SK-N-SH (cell line): ENCODE results near the gene ARID1B. TPM values are rescaled to one million over a fixed set of nuclear protein-coding genes. Genes with fewer than 3 reads are reported as not detected.
A peak's percentile ranks its signal among the peaks of the same experiment; 100 is the strongest.

Source experiments
- CTCF ChIA-PET: fragments of 300-600, 350-600 bp; formaldehyde crosslinking; extraction: SDS; loops from one replicate; lab custom pipeline; 2021; lab: Yijun Ruan, JAX
- POLR2A ChIA-PET: fragments of 350-600 bp; sonication (Branson Sonifier 250); formaldehyde crosslinking; extraction: SDS; loops from one replicate; lab custom pipeline; 2020; ENCODE audit warnings: antibody characterized with exemption, inconsistent platforms; lab: Yijun Ruan, JAX
- DNase-seq: peaks from one replicate; pipeline ENCODE4 v3.0.0; 2012
- H2AFZ ChIP-seq: fragments of 200-600 bp; sonication (generic); 2 replicates; pipeline ENCODE4 v1.8.1; 2016; ENCODE audit warnings: antibody characterized with exemption, mild to moderate bottlenecking, low read depth
- H3F3A ChIP-seq: fragments of 200-600 bp; sonication (generic); replicated peaks from 2 replicates; pipeline ENCODE3; 2016; ENCODE audit warnings: antibody characterized with exemption, mild to moderate bottlenecking; ENCODE audit not compliant: insufficient read depth
- H3K27ac ChIP-seq, 2 experiments: fragments of 200-500 bp in 1 of 2; fragments of 200-600 bp in 1 of 2; sonication (Bioruptor generic) in 1 of 2; sonication (generic), shearing (Covaris generic) in 1 of 2; 2 replicates each; pipeline versions ENCODE4 v1.5.1 to v1.6.1; 2014 to 2016; ENCODE audit warnings: low read depth in 2 of 2, inconsistent platforms in 1 of 2, low read length in 1 of 2, mild to moderate bottlenecking in 1 of 2, mixed read lengths in 1 of 2
- H3K27me3 ChIP-seq: fragments of 200-600 bp; sonication (generic), shearing (Covaris generic); 2 replicates; pipeline ENCODE4 v1.6.1; 2016; ENCODE audit warnings: mixed run types; ENCODE audit not compliant: insufficient read depth
- H3K36me3 ChIP-seq, 2 experiments: fragments of 200-500 bp in 1 of 2; fragments of 200-600 bp in 1 of 2; sonication (Bioruptor generic) in 1 of 2; sonication (generic) in 1 of 2; replicated peaks in 1 of 2; 2 replicates each; pipeline versions ENCODE3 to v1.5.1; 2014 to 2016; ENCODE audit warnings: low read length in 1 of 2, mild to moderate bottlenecking in 1 of 2; ENCODE audit not compliant: insufficient read depth in 2 of 2, control insufficient read depth in 1 of 2
- H3K4me1 ChIP-seq, 2 experiments: fragments of 200-500 bp in 1 of 2; fragments of 200-600 bp in 1 of 2; sonication (Bioruptor generic) in 1 of 2; sonication (generic), shearing (Covaris generic) in 1 of 2; 2 replicates each; pipeline versions ENCODE4 v1.5.1 to v1.6.1; 2014 to 2016; ENCODE audit warnings: low read depth in 1 of 2, low read length in 1 of 2, mixed run types in 1 of 2; ENCODE audit not compliant: insufficient read depth in 2 of 2, control insufficient read depth in 1 of 2
- H3K4me2 ChIP-seq: fragments of 200-600 bp; sonication (generic), shearing (Covaris generic); 2 replicates; pipeline ENCODE4 v1.6.1; 2017; ENCODE audit warnings: mixed run types
- H3K4me3 ChIP-seq, 2 experiments: fragments of 200-500 bp in 1 of 2; fragments of 200-600 bp in 1 of 2; sonication (Bioruptor generic) in 1 of 2; sonication (generic), shearing (Covaris generic) in 1 of 2; 2 replicates each; pipeline versions ENCODE4 v1.5.1 to v1.8.1; 2014 to 2016; ENCODE audit warnings: low read depth in 2 of 2, inconsistent platforms in 1 of 2, low read length in 1 of 2, mild to moderate bottlenecking in 1 of 2, mixed read lengths in 1 of 2, moderate library complexity in 1 of 2
- H3K79me2 ChIP-seq: fragments of 200-600 bp; sonication (generic); 2 replicates; pipeline ENCODE4 v1.8.1; 2017; ENCODE audit warnings: mild to moderate bottlenecking; ENCODE audit not compliant: insufficient read depth
- H3K9ac ChIP-seq: fragments of 200-600 bp; sonication (generic); 2 replicates; pipeline ENCODE4 v1.6.1; 2017; ENCODE audit warnings: mixed run types
- H3K9me2 ChIP-seq: fragments of 200-600 bp; sonication (generic); 2 replicates; pipeline ENCODE4 v1.6.1; 2017; ENCODE audit warnings: mixed run types
- H3K9me3 ChIP-seq: fragments of 200-600 bp; sonication (generic); 2 replicates; pipeline ENCODE4 v1.6.1; 2017; ENCODE audit warnings: mixed run types, mild to moderate bottlenecking, moderate library complexity
- H4K20me1 ChIP-seq: fragments of 200-600 bp; sonication (generic); 2 replicates; pipeline ENCODE4 v1.6.1; 2017; ENCODE audit warnings: mild to moderate bottlenecking, mixed run types; ENCODE audit not compliant: insufficient read depth
- EZH2phosphoT487 ChIP-seq: fragments of 200-600 bp; sonication (generic); IDR thresholded peaks from 2 replicates; pipeline ENCODE4 v1.6.1; 2017; ENCODE audit warnings: low read depth, mixed run types, mild to moderate bottlenecking, antibody characterized with exemption, moderate library complexity, borderline replicate concordance
- FOSL2 ChIP-seq: IDR thresholded peaks from 2 replicates; pipeline ENCODE4 v1.4.0; 2012; ENCODE audit warnings: low read depth, mild to moderate bottlenecking, moderate library complexity, borderline replicate concordance
- FOXJ3 ChIP-seq: sonication (generic); formaldehyde crosslinking; IDR thresholded peaks from 2 replicates; pipeline ENCODE4 v1.5.1; 2020; ENCODE audit warnings: mild to moderate bottlenecking, missing genetic modification reagents
- GATA2 ChIP-seq: sonication (generic); formaldehyde crosslinking; IDR thresholded peaks from 2 replicates; pipeline ENCODE4 v1.5.0; 2020; ENCODE audit warnings: mild to moderate bottlenecking, missing genetic modification reagents
- JUND ChIP-seq: IDR thresholded peaks from 2 replicates; pipeline ENCODE4 v1.4.0; 2012
- MXI1 ChIP-seq: IDR thresholded peaks from 2 replicates; pipeline ENCODE4 v1.6.1; 2012; ENCODE audit warnings: mild to moderate bottlenecking, low read depth, low read length, improper control_type of control experiment
- NFIC ChIP-seq: IDR thresholded peaks from 2 replicates; pipeline ENCODE4 v1.4.0; 2012; ENCODE audit warnings: borderline replicate concordance
- POLR2AphosphoS5 ChIP-seq: IDR thresholded peaks from 2 replicates; pipeline ENCODE4 v1.6.1; 2012; ENCODE audit warnings: low read depth, low read length
- RCOR1 ChIP-seq: fragments of 150-350 bp; IDR thresholded peaks from 2 replicates; pipeline ENCODE4 v1.6.1; 2017; ENCODE audit warnings: antibody characterized with exemption, low read length
- SIN3A ChIP-seq: IDR thresholded peaks from 2 replicates; pipeline ENCODE4 v1.6.1; 2012; ENCODE audit warnings: low read depth, mild to moderate bottlenecking, low read length, moderate library complexity, borderline replicate concordance
- TCF12 ChIP-seq: IDR thresholded peaks from 2 replicates; pipeline ENCODE4 v1.4.0; 2012
- WGBS: methylation state at CpG from one replicate; pipeline ENCODE4 v1.1.6; 2017; ENCODE audit warnings: low lambda C conversion rate; 5-methylcytosine and 5-hydroxymethylcytosine counted together
- polyA plus RNA-seq, 3 experiments: library from polyadenylated mRNA; depleted of rRNA; stranded (reverse); fragments of >200 nt; gene quantifications; 2 replicates each; pipeline ENCODE4 v1.2.3, GENCODE V29; 2012
- TF ChIP-seq, protein P1 (sequence below): fragments of 150-350 bp; IDR thresholded peaks from 2 replicates; pipeline ENCODE4 v1.6.1; 2017; ENCODE audit warnings: antibody characterized with exemption, low read length, low read depth, borderline replicate concordance
- TF ChIP-seq, protein P2 (sequence below): fragments of 200-600 bp; sonication (generic); IDR thresholded peaks from 2 replicates; pipeline ENCODE4 v1.6.1; 2017; ENCODE audit warnings: antibody characterized with exemption, mild to moderate bottlenecking, moderate library complexity
- TF ChIP-seq, protein P3 (sequence below): IDR thresholded peaks from 2 replicates; pipeline ENCODE4 v1.4.0; 2012; ENCODE audit warnings: low read depth
- TF ChIP-seq, protein P4 (sequence below): IDR thresholded peaks from 2 replicates; pipeline ENCODE4 v1.4.0; 2012; ENCODE audit warnings: low read depth, borderline replicate concordance

ARID1B gene
- polyA plus RNA-seq, 1 of the 3 experiments (the other 2 are of a cell fraction), result 13.6 TPM

DNA sequence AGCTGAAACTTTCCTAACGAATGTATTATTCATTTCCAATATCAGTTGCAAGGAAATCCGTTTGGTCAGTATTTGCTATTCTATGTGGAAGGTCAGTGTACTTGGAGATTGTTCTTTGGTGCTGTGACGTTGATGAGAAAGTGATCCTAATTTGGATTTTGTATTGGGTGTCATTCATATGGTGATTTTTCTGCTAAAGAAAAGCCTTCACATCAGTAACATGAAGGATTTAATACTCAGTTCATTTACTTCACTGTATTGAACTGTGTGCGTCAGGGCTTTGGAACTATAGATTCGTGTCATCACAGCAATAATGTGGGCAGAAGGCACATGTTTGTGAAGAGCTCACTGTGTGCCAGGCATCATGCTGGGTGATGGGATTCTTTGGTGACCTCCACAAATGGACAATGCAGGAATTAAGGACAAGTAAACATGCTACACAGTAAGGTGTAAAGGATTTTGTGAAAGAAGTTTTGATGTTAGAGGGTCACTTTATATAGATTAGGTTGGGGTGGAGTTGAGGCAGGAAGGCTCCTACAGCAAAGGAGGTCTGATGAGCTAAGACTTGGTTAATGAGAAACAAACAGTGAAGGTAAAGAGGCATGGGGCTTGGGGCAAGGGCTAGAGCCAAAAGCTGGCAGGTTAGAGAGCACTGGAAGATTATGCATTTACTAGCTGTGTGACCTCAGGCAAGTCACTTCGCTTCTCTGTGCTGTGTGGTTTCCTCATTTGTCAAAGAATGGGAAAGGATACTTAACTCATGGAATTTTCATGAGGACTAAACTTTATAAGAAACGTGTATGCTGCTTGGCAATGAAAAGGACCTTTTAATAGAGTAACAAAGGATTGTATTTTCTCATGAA is 12.1 kb downstream of the ARID1B start (continued):
- TF ChIP-seq, protein P1, sequence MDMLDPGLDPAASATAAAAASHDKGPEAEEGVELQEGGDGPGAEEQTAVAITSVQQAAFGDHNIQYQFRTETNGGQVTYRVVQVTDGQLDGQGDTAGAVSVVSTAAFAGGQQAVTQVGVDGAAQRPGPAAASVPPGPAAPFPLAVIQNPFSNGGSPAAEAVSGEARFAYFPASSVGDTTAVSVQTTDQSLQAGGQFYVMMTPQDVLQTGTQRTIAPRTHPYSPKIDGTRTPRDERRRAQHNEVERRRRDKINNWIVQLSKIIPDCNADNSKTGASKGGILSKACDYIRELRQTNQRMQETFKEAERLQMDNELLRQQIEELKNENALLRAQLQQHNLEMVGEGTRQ, result no peak
- TF ChIP-seq, protein P2, sequence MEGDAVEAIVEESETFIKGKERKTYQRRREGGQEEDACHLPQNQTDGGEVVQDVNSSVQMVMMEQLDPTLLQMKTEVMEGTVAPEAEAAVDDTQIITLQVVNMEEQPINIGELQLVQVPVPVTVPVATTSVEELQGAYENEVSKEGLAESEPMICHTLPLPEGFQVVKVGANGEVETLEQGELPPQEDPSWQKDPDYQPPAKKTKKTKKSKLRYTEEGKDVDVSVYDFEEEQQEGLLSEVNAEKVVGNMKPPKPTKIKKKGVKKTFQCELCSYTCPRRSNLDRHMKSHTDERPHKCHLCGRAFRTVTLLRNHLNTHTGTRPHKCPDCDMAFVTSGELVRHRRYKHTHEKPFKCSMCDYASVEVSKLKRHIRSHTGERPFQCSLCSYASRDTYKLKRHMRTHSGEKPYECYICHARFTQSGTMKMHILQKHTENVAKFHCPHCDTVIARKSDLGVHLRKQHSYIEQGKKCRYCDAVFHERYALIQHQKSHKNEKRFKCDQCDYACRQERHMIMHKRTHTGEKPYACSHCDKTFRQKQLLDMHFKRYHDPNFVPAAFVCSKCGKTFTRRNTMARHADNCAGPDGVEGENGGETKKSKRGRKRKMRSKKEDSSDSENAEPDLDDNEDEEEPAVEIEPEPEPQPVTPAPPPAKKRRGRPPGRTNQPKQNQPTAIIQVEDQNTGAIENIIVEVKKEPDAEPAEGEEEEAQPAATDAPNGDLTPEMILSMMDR, result no peak
- TF ChIP-seq SIN3A, result no peak
- no peak for TF ChIP-seq FOSL2

DNA sequence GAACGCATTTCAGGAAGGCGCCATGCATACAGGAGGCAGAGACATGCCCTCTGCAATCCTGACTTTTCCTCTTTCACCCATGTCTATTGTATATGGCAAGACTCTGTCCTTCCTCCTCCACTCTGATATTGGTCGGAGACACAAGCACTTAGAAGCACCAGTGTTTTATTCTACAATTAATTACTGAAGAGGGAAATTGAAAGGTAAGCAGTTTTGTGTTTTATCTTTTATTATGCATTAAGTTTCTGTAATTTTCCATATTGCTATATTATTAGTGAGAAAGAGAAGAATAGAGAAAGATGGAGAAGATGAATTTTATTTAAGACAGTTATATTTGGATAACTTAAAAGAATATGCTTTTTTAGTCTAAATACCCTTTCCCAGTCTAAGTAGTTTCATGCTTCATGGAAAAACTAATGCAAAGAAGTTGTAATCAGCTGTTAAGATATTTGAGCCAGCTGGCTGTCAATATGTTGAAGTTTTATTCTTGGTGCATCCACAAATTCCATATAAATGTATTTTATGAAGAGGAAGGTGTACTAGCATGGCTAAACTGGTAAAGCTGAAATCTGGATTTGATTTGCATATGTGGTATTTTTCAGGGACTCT is 13.6 kb downstream of the ARID1B start:
- TF ChIP-seq NFIC (no peak), POLR2AphosphoS5 (no peak), FOSL2 (no peak)
- TF ChIP-seq, all 33 proteins: peak for 0
- no peaks in the 10 kb centered on the region for H3K27me3 ChIP-seq
- H3K4me2 ChIP-seq, result peak overlapping the region; percentile 54; the same call in 1 of the 2 replicates
- H3K36me3 ChIP-seq, result peaks cover 0 to 3% of the 10 kb centered on the region in 2 experiments
- ChIA-PET CTCF (interaction anchor here (1.0 to 1.2 kb wide), 3 partner anchors 12 to 244 kb away, joined by 3 to 4 read pairs (median 3); no protein-coding TSS in a partner anchor), POLR2A (no interaction called here)
- no peaks in the 10 kb centered on the region for H3K9me3 ChIP-seq
- H3K79me2 ChIP-seq, result peaks cover 100% of the 10 kb centered on the region
- DNase-seq, result no peak
- H3K9ac ChIP-seq, result no peak overlapping the region
- no peaks in the 10 kb centered on the region for H3F3A ChIP-seq
- no peaks in the 10 kb centered on the region for H3K9me2 ChIP-seq
- 95% methylated on average over 3 of the region's 3 CpGs for WGBS
- peaks cover 12 to 32% of the 10 kb centered on the region in 2 experiments; a peak in 3 of 4 replicates for H3K4me1 ChIP-seq
- peak overlapping the region; percentile 2 to 16; a peak in 1 of 4 replicates for H3K27ac ChIP-seq
- no peak overlapping the region for H3K4me3 ChIP-seq
- H2AFZ ChIP-seq, result no peak overlapping the region
- H4K20me1 ChIP-seq, result peaks cover 100% of the 10 kb centered on the region

DNA sequence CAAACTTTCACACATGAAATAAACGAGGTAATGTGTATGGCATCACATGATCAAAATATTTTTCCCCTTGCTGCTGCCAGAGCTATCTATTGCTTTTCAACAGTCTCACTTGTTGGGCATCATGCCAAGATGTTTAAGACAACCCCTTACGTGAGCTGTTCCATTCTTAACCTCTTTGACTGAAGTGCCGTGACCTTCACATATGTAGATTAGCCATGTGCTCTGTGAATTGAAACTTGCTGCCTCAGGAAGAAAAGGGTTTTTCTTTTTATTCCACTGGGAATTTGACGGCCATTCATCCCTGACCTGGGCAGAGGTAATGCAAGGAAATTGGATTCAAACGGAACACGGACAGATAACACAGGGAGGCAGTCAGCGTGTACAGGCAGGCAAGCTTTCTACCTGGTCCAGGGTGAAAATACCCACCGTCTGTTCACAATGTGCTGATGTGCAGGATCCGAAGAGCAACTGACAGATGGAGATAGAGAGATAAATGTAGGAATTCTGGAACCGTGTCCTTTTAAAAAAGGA is 14.2 kb downstream of the ARID1B start:
- no peaks in the 10 kb centered on the region for H3K9me2 ChIP-seq
- WGBS, result 23% methylated on average over 10 of the region's 10 CpGs
- CTCF ChIA-PET, result interaction anchor here (0.9 to 1.2 kb wide), 5 partner anchors 13 to 243 kb away, joined by 3 to 4 read pairs (median 3); no protein-coding TSS in a partner anchor
- H3K4me3 ChIP-seq, result no peak overlapping the region; a peak in 1 of 4 replicates
- no peaks in the 10 kb centered on the region for H3K9me3 ChIP-seq
- no peaks in the 10 kb centered on the region for H3K36me3 ChIP-seq
- POLR2A ChIA-PET, result no interaction called here
- H3K9ac ChIP-seq, result no peak overlapping the region
- H3K4me2 ChIP-seq, result peak overlapping the region; percentile 54; the same call in 1 of the 2 replicates
- DNase-seq, result peak; percentile 57
- no peaks in the 10 kb centered on the region for H3F3A ChIP-seq
- H2AFZ ChIP-seq, result no peak overlapping the region
- H3K79me2 ChIP-seq, result peaks cover 100% of the 10 kb centered on the region
- no peaks in the 10 kb centered on the region for H3K27me3 ChIP-seq
- peaks cover 12 to 29% of the 10 kb centered on the region in 2 experiments; a peak in 3 of 4 replicates for H3K4me1 ChIP-seq
- peaks cover 100% of the 10 kb centered on the region for H4K20me1 ChIP-seq
- H3K27ac ChIP-seq, result peak overlapping the region; percentile 4 to 18; a peak in 3 of 4 replicates
- TF ChIP-seq JUND (no peak), FOXJ3 (0 out of 2 replicates have a peak, but pooled peaks have one; percentile 24), POLR2AphosphoS5 (no peak), RCOR1 (0 out of 2 replicates have a peak, but pooled peaks have one; percentile 54), TCF12 (peak; percentile 1; the same call in 1 of the 2 replicates), NFIC (peak; percentile 56; the same call in 1 of the 2 replicates), EZH2phosphoT487 (no peak), GATA2 (CRISPR knock-in tag) (peak; percentile 88), MXI1 (peak; percentile 91)
- TF ChIP-seq, protein P2, result no peak
- TF ChIP-seq, protein P3, sequence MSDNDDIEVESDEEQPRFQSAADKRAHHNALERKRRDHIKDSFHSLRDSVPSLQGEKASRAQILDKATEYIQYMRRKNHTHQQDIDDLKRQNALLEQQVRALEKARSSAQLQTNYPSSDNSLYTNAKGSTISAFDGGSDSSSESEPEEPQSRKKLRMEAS, result no peak
- TF ChIP-seq, protein P4, sequence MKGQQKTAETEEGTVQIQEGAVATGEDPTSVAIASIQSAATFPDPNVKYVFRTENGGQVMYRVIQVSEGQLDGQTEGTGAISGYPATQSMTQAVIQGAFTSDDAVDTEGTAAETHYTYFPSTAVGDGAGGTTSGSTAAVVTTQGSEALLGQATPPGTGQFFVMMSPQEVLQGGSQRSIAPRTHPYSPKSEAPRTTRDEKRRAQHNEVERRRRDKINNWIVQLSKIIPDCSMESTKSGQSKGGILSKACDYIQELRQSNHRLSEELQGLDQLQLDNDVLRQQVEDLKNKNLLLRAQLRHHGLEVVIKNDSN, result peak; percentile 65; the same call in 1 of the 2 replicates
